CD4-positive, alpha-beta T cell (primary cell): ENCODE data around the gene NAV2. TPM values are rescaled to one million over a fixed set of nuclear protein-coding genes. Genes with fewer than 3 reads are reported as not detected.

ENCODE experiments used
- ATAC-seq: fragments of 200-7000 bp; cut with Tn5 transposase; one replicate; pipeline ENCODE4 v1.10.0; 2022; ENCODE audit warnings: mild to moderate bottlenecking; ENCODE audit not compliant: poor library complexity
- CTCF ChIA-PET: fragments of 350-600 bp; sonication (Branson Sonifier 250); formaldehyde crosslinking; loops from one replicate; lab custom pipeline; 2021; ENCODE audit warnings: antibody characterized with exemption, inconsistent platforms; lab: Charles Lee
- POLR2A ChIA-PET: fragments of 350-600 bp; sonication (Branson Sonifier 250); formaldehyde crosslinking; loops from one replicate; lab custom pipeline; 2021; ENCODE audit warnings: antibody characterized with exemption, inconsistent platforms; lab: Charles Lee
- DNase-seq, 14 experiments: peaks; one replicate each; pipeline ENCODE4 v3.0.0-alpha.2; 2013 to 2020; ENCODE audit warnings: mixed read lengths in 2 of 14
- H3K27ac ChIP-seq, 2 donors: one replicate each; pipeline versions ENCODE4 v1.5.1 to v1.7.0; 2013; ENCODE audit warnings: low read length in 2 of 2, low read depth in 1 of 2, mild to moderate bottlenecking in 1 of 2
- H3K27me3 ChIP-seq, 2 experiments: 1 replicate in 1 of 2; 2 replicates in 1 of 2; pipeline versions ENCODE4 v1.6.1 to v1.7.0; 2013; ENCODE audit warnings: low read length in 2 of 2, control low read depth in 1 of 2, mild to moderate bottlenecking in 1 of 2, moderate library complexity in 1 of 2; ENCODE audit not compliant: insufficient read depth in 2 of 2, control insufficient read depth in 1 of 2
- H3K36me3 ChIP-seq: one replicate; pipeline ENCODE4 v1.6.1; 2013; ENCODE audit warnings: low read length, control low read depth; ENCODE audit not compliant: insufficient read depth
- H3K4me1 ChIP-seq: one replicate; pipeline ENCODE4 v1.6.1; 2013; ENCODE audit warnings: low read length, control low read depth; ENCODE audit not compliant: insufficient read depth
- H3K4me3 ChIP-seq: one replicate; pipeline ENCODE4 v1.5.1; 2013; ENCODE audit warnings: mild to moderate bottlenecking, low read length, moderate library complexity
- H3K9me3 ChIP-seq, 2 experiments: 1 replicate in 1 of 2; 2 replicates in 1 of 2; pipeline versions ENCODE4 v1.6.1 to v1.7.0; 2013; ENCODE audit warnings: low read length in 2 of 2, mild to moderate bottlenecking in 2 of 2, control low read depth in 1 of 2, moderate library complexity in 1 of 2; ENCODE audit not compliant: control insufficient read depth in 1 of 2, insufficient read depth in 1 of 2
- H3K27ac Mint-ChIP-seq: one replicate; pipeline ENCODE4 v1.8.0; 2020; ENCODE audit warnings: mixed read lengths
- H3K27me3 Mint-ChIP-seq: one replicate; pipeline ENCODE4 v1.8.0; 2021; ENCODE audit warnings: mixed read lengths
- H3K36me3 Mint-ChIP-seq: one replicate; pipeline ENCODE4 v1.8.0; 2021; ENCODE audit warnings: low read depth, mixed read lengths
- H3K4me1 Mint-ChIP-seq: one replicate; pipeline ENCODE4 v1.8.0; 2021; ENCODE audit warnings: low read depth, mixed read lengths
- H3K4me3 Mint-ChIP-seq: one replicate; pipeline ENCODE4 v1.8.0; 2020; ENCODE audit warnings: mild to moderate bottlenecking, mixed read lengths
- H3K9me3 Mint-ChIP-seq: one replicate; pipeline ENCODE4 v1.8.0; 2020; ENCODE audit warnings: mixed read lengths
- intact Hi-C, 2 experiments: fragments of 100-400 bp; cut with DNase I in 1 of 2; cut with micrococcal nuclease in 1 of 2; formaldehyde crosslinking; loops; one replicate each; pipeline versions ENCODE4 v1.15.1 to v1.9.0; 2023 to 2025; cut with DNase I, micrococcal nuclease
- total RNA-seq, 174 experiments: library from RNA in 2 of 174; stranded (reverse) in 2 of 174; gene quantifications; one replicate each; pipeline ENCODE4 v1.2.3 and lab custom pipeline; 2021 to 2026
- TF ChIP-seq, protein P1 (sequence below): fragments of 200-600 bp; IDR thresholded peaks from one replicate; pipeline ENCODE4 v1.8.0; 2022; ENCODE audit warnings: antibody characterized with exemption, mild to moderate bottlenecking

Gene NAV2
- total RNA-seq, 2 experiments from 2014 or later = 0.55 to 0.64 TPM

DNA sequence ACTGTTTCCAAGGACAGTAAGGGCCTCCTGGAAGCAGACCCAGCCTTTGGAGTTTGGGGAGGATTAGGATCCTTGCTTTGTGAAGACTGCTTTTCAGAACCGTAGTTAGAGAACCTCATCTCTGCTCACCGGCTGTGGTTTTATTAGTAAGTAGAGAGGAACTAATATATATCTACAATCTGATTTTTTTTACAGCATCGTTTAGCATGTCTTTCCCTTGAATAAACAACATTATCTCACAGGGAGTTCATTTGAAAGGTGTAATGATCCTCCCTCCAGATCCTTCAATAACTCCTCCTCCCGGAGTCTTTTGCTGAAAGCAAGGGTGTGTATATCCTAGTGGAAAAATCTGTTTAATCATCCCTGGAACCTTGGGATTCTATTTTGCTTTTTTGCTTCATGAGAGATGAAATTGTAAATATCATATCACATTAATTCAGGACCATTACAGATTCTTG lies 314.9 kb downstream of the NAV2 start:
- Mint-ChIP-seq H3K4me3 (no peak overlapping the region), H3K36me3 (no peaks in the 10 kb centered on the region), H3K27me3 (peaks cover 5% of the 10 kb centered on the region), H3K4me1 (no peaks in the 10 kb centered on the region), H3K9me3 (no peaks in the 10 kb centered on the region), H3K27ac (no peak overlapping the region)
- ChIA-PET CTCF (no interaction called here), POLR2A (no interaction called here)
- no peak overlapping the region for H3K27ac ChIP-seq
- TF ChIP-seq, protein P1, sequence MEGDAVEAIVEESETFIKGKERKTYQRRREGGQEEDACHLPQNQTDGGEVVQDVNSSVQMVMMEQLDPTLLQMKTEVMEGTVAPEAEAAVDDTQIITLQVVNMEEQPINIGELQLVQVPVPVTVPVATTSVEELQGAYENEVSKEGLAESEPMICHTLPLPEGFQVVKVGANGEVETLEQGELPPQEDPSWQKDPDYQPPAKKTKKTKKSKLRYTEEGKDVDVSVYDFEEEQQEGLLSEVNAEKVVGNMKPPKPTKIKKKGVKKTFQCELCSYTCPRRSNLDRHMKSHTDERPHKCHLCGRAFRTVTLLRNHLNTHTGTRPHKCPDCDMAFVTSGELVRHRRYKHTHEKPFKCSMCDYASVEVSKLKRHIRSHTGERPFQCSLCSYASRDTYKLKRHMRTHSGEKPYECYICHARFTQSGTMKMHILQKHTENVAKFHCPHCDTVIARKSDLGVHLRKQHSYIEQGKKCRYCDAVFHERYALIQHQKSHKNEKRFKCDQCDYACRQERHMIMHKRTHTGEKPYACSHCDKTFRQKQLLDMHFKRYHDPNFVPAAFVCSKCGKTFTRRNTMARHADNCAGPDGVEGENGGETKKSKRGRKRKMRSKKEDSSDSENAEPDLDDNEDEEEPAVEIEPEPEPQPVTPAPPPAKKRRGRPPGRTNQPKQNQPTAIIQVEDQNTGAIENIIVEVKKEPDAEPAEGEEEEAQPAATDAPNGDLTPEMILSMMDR = no peak
- H3K36me3 ChIP-seq = no peaks in the 10 kb centered on the region
- no peaks in the 10 kb centered on the region for H3K9me3 ChIP-seq
- no peak for DNase-seq
- H3K27me3 ChIP-seq = no peaks in the 10 kb centered on the region
- intact Hi-C loops = no loop called here
- no peak for ATAC-seq
- no peaks in the 10 kb centered on the region for H3K4me1 ChIP-seq
- no peak overlapping the region for H3K4me3 ChIP-seq

DNA sequence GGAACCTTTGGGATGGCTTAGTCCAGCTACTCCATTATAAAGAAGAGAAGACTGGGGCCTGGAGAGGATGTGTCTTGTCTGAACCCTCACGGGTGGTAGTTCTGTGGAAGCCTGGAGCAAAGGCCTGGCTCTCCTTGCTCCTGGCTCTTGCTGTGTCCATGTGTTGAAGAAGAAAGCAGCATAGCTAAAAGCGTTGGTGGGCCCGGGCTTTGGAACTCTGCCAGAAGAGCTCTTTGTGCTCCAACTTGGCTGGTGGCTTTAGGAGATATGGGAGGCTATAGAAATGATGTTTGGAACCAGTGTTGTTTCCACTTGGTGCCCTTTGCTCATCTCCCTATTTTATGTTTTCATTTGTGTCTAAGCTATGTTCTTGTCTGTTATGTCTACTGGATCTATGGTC lies 316.6 kb downstream of the NAV2 start:
- DNase-seq (no peak), ATAC-seq (no peak)
- Histone ChIP-seq H3K36me3 (no peaks in the 10 kb centered on the region), H3K9me3 (no peaks in the 10 kb centered on the region), H3K27me3 (no peaks in the 10 kb centered on the region), H3K27ac (no peak overlapping the region), H3K4me1 (no peaks in the 10 kb centered on the region), H3K4me3 (no peak overlapping the region)
- Mint-ChIP-seq H3K36me3 (no peaks in the 10 kb centered on the region), H3K9me3 (no peaks in the 10 kb centered on the region), H3K27ac (no peak overlapping the region), H3K4me3 (no peak overlapping the region), H3K27me3 (peaks cover 12% of the 10 kb centered on the region), H3K4me1 (no peaks in the 10 kb centered on the region)
- ChIA-PET POLR2A (no interaction called here), CTCF (no interaction called here)
- intact Hi-C loops = no loop called here
- TF ChIP-seq, protein P1 = no peak

DNA sequence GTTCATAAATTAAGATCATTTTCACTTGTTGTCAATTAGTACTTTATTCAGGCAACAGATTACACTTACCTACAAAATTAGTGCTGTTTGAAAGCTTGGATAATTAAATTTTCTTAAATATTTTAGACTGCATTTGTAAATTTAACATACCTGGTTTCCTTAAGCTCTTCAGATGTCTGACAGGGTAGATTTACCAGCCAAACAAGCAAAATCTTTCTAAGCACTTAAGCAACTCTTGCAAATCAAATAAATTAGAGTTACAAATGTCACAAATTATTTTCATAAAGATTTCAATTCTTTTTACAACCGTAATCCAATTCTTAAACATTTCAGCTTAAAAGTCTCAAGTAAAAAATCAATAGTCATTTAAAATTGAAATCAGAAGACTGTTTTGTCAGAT lies 317.8 kb downstream of the NAV2 start:
- POLR2A ChIA-PET = no interaction called here
- CTCF ChIA-PET = no interaction called here
- Histone ChIP-seq H3K27ac (no peak overlapping the region), H3K4me3 (no peak overlapping the region), H3K9me3 (no peaks in the 10 kb centered on the region), H3K36me3 (no peaks in the 10 kb centered on the region), H3K27me3 (no peaks in the 10 kb centered on the region), H3K4me1 (no peaks in the 10 kb centered on the region)
- Mint-ChIP-seq H3K27me3 (peaks cover 19% of the 10 kb centered on the region), H3K9me3 (no peaks in the 10 kb centered on the region), H3K4me1 (no peaks in the 10 kb centered on the region), H3K27ac (no peak overlapping the region), H3K4me3 (no peak overlapping the region), H3K36me3 (no peaks in the 10 kb centered on the region)
- ATAC-seq (no peak), DNase-seq (no peak)
- TF ChIP-seq, protein P1 = no peak
- intact Hi-C loops = no loop called here
